MV-4-11 (cell line): Measurements from ENCODE around the gene PNKP.
"Not testable (repeated sequence)": the region's sequence is repeated elsewhere in the genome, so short reads cannot be mapped to it uniquely, and the experiment has no call there.

Experiments
- DNase-seq: peaks from one replicate; lab custom pipeline; 2025; lab: John Stamatoyannopoulos, UW

PNKP gene

DNA sequence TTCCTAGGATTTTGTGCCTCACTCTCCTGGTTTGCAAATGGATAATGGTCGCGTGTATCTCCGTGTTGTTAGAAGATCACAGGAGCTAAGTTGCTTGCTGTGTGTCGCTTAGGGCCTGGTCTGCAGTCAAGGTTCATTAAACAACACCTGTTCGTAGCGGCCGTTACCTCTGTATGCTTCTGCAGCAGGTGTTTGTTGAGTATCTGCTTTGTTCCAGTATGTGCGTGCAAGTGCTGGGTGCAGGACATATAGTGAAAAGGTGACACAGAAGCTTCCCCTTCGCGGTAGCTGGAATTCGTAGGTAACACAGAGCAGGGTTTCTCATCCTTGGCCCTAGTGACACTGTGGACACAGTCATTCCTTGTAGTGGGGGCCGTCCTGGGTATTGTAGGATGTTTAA is 43.9 kb downstream of the PNKP start:
- DNase-seq: no peak

DNA sequence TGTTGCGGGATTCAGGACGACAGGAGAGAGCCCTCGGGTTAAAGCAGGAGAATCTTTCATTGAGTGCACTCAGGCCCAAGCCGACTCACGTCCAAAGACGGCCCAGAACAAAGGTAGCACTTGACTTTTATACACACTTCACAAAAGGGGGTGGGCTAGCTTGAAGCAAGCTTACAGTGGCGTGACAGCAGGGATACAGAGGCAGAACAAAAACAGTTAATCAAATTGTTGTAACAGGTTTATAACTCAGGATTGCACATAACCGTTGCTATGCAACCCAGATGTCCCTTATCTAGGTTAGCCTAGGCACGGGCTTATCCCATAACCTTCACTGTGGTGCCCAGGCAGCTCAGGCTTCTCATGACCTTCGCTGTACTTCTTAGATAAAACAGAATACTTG is 47.3 kb downstream of the PNKP start:
- no peak for DNase-seq

DNA sequence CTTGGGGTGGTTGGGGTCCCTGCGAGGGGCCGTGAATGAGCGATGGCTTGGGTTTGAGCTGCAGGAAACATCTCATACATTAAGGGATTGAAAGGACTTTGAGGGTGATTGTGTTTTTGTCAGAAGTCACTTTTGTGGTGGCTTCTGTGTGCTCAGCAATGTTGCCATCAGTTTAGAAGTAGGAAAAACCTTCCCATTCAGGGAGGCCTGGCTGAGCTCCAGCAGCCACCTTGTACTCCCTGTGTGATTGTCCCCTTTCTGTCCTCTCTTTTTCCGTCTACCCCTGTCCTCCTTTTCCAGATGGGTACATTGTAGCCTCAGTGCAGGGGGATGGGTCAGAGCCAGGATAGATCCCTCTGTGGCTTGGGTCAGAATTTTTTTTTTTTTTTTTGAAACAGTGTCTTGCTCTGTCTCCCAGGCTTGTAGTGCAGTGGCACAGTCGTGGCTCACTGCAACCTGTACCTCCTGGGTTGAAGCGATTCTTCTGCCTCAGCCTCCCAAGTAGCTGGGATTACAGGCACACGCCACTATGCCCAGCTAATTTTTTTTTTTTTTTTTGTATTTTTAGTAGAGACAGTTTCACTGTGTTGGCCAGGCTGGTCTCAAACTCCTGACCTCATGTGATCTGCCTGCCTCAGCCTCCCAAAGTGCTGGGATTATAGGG is 47.8 kb downstream of the PNKP start:
- not testable (repeated sequence) for DNase-seq

DNA sequence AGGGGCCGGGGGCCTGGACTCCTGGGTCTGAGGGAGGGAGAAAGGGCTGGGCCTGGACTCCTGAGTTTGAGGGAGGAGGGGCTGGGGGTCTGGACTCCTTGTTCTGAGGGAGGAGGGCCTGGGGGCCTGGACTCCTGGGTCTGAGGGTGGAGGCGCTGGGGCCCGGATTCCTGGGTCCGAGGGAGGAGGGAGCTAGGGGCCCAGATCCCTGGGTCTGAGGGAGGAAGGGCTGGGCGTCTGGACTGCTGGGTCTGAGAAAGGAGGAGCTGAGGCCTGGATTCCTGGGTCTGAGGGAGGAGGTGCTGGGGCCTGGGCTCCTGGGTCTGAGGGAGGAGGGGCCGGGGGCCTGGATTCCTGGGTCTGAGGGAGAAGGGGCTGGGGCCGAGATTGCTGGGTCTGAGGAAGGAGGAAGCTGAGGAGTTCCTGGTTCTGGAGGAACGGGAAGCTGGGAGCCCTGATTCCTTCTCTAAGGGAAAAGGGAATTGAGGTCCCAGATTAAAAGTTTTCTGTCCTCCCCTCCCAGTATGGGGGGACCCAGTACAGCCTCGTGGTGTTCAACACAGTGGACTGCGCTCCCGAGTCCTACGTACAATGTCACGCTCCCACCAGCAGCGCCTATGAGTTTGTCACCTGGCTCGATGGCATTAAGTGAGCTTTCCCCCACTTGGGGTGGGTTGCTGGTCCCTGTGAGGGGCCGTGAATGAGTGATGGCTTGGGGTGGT is 48.6 kb downstream of the PNKP start:
- DNase-seq: no peak

DNA sequence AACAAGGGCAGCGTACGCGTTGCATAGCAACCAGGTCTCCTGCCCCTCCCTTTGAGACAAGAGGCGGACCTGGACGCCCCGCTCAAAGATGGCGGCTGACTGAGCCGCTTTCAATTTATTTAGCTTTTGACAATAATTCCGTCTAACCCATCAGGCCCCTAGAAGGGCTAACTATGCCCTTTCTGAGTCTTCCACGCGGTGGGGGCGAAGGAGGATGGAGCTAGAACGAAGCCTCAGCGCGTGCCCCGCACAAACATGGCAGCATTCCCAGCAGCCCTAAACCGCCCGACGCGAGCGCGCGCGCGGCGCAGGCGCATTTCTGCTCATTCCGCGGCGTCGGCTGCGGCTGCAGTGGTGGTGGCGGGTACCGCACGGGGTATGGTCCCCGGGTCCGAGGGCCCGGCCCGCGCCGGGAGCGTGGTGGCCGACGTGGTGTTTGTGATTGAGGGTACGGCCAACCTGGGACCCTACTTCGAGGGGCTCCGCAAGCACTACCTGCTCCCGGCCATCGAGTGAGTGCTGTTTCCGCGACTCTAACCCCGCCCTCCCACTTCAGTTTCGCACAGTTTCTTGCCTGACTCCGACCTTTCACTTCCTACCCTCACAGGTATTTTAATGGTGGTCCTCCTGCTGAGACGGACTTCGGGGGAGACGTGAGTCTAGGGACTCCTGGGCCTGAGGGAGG is 49.3 kb downstream of the PNKP start, which contains the start of gene MED25:
Gene MED25, plus strand, starts transcription at position 326 of the 685 bp plus-strand sequence. Its CDS starts 53 bp downstream, at position 379.
- peak; percentile 90 for DNase-seq

DNA sequence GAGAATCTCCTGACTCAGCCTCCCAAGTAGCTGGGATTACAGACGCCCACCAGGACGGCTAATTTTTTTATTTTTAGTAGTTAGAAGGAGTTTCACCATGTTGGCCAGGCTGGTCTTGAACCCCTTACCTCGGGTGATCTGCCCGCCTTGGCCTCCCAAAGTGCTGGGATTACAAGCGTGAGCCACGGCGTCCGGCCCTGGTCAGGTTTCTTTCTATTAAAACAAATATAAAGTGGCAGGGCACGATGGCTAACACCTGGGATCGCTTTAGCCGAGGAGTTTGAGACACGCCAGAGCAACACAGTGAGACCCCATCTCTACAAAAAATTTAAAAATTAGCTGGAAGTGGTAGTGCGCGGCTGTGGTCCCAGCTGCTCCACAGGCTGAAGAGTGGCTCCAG is 50.8 kb downstream of the PNKP start:
- no peak for DNase-seq

DNA sequence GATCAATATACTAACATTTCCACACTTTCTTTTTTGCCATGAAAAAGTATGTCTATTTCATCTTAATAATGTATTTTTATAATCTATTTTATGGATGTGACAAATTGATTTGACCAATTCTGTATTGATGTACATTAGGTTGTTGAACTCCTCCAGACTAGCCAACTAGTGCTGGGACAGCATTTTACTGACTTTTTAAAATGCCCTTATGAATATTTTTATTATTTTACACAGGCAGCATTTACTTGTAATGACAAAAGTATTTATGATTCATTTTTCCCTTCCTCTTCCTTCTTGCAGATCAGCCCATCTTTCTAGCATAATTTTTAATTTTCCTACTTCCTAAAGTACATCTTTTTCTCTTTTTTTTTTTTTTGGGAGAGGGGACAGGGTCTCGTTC is 53.4 kb downstream of the PNKP start:
- no peak for DNase-seq

DNA sequence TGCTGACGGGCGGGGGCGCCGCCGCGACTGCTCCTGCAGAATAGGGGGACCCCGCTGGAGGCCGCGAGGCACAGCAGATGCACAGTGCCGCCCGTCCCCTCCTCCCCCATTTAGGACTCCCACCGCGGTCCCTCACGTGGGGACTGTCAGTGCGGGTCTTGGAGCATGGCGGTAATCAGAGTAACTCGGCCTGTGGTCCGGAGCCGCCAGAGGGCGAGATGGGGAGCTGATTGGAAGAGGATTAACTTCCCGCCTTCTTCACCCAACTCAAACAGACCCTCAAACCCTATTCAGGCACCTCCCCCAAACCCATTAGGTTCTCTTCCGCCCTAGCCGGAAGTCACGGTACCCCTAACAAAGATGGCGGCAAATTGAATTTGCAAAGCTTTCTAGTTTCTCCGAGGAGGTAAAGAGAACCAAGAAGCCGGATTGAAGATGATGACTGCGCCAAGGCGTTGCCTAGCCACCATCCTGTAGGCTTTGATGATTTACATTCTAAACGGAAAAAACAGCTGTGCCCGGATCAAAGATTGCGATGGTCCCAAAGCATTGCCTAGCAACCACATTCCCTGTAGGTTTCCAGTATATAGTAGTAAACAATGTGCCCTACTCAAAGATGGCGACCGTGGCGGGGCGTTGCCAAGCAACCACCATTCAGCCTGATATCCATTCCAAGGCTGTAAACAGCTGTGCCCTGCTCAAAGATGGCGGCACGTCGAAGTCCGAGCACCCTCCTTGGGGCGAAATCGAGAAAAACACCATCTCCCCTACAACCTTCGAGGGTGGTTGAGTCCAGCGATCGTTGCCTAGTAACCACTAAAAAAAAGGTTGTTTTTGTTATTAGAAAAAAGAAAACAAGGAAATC is 54.1 kb downstream of the PNKP start, which contains the start of gene FUZ:
Gene FUZ, minus strand, starts transcription at position 296 of the 865 bp plus-strand sequence. Its CDS starts 186 bp downstream, at position 110.
- DNase-seq: peak; percentile 99

DNA sequence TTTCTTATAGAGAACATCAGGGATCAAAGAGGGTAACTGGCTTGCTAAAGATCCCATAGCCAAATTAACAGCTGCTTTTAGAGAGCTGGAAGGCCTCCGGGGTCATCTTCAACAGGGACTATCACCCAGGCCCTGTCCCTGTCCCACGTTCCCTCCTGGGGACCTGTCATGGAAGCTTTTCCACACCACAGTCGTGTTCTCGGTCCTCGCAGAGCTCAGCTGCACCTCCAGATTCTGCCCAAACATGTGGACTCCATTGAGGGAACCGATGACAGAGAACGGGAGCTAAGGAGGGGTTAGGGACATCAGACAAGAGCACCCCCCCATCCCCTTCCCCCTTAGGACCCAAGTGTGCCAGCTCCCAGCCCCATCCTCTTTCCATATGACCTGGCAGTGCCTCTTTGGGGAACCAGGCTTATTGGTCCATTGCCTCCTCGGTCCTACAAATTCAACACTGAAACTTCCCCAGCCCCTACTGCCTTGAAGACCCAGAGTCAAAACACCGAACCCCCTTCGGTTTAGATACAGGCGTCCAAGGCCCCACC is 54.9 kb downstream of the PNKP start:
- no peak for DNase-seq

DNA sequence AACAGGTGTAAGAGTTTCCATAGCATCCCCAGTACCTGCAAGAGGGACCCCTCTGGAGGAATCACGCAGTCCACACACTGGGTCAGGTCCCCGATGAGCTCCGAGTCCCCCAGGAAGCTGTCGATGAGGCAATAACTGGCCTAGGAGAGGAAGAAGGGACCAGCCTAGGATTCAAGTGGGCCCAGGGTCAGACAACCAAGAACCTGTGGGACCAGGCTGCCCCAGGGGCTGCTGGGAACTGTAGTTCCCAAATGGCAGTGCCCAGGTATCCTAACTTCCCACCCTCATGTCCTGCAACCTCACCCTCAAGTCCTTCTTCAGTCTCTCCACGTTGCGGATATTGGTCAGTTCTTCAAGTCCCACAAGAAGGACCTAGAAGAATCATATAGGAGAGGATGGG is 56.0 kb downstream of the PNKP start:
- no peak for DNase-seq
